ENCODE measurements around the gene DCAF6.

- TF ChIP-seq POLR2AphosphoS5 (IDR thresholded peaks at IDR 0.05; ENCODE audit: low read depth, low read length) (no peak), REST (IDR thresholded peaks at IDR 0.05; ENCODE audit: insufficient read depth in 1 of 2, low read depth in 2 of 2, low read length in 2 of 2) (no peak), TAF1 (IDR thresholded peaks at IDR 0.05; ENCODE audit: borderline replicate concordance, insufficient read depth, low read length) (no peak), SIN3A (IDR thresholded peaks at IDR 0.05; ENCODE audit: borderline replicate concordance, insufficient read depth, low read length) (no peak), FOXP2 (optimal IDR thresholded peaks at IDR 0.05; ENCODE audit: borderline replicate concordance, extremely low read depth, extremely low read length, insufficient read depth) (no peak)
These were observed 157.1 kb downstream of the DCAF6 start for GRCh38 chr1:168093616-168094015.

All from PFSK-1 (cell line).